NCI-H146 treated with DMSO at 0.1 percent for 48 hours (cell line): Measurements from ENCODE around the gene BBC3.

ENCODE experiments used
- DNase-seq: peaks from one replicate; lab custom pipeline; 2025; ENCODE audit not compliant: unreplicated experiment; lab: John Stamatoyannopoulos, UW

The BBC3 gene

GRCh38 chr19:47200530-47200929, 30.5 kb downstream of the BBC3 start:
- no peak for DNase-seq

GRCh38 chr19:47197141-47197540, 33.9 kb downstream of the BBC3 start:
- DNase-seq = no peak

- no peak for DNase-seq
Observed at GRCh38 chr19:47195434-47195833, 35.6 kb downstream of the BBC3 start.

DNA sequence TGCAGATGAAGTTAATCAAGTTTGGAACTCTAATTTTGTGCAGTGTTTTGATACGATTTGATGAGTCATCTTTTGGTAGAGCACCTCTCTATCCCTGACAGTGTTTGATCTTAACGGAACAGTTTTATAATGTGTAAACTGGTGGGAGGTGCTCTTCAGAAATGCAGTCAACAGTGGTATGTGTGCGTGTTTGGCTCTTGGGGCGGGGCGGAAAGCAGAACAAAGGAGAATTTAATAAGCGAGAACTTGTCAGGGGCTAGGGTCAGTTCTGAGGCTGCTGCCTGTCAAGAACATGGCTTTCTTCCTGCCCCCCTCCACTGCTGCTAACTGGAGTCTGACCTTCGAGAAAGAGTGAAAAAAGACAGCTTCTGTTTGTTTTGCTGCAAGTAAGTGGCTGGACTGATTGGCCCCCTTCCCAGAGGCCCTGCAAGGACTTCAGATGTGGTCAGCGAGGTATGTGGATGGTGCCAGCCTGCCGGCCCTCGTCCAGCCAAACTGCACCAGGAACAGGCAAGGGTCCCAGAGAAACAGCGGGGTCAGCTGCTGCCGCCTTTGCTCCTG, 40.8 kb downstream of the BBC3 start:
- DNase-seq = no peak

DNA sequence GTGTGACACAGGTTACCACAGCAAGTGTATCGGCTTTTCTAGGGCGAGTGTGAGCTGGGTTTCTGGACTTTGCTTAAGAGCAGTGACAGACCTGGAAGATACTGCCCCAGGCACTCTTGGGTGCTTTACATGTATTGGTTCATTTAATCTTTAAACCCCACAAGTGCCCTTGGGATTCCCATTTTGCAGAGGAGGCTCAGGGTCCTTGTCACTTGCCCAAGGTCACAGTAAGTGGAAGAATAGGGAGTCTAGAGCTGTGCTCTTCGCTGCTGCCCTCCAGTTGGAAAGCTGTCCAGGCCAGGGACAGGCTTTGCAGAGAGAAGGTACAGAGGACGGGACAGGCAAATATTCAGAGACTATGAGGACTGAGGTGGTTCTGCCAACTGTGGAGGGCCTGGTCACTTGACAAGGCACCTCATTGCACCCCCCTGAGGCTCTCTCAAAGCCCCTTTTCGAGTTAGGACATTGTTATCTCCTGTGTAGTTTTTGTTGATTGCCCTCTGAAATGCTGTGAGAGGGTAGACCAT, 42.4 kb downstream of the BBC3 start:
- no peak for DNase-seq

GRCh38 chr19:47187797-47188196, 43.2 kb downstream of the BBC3 start:
- no peak for DNase-seq

DNA sequence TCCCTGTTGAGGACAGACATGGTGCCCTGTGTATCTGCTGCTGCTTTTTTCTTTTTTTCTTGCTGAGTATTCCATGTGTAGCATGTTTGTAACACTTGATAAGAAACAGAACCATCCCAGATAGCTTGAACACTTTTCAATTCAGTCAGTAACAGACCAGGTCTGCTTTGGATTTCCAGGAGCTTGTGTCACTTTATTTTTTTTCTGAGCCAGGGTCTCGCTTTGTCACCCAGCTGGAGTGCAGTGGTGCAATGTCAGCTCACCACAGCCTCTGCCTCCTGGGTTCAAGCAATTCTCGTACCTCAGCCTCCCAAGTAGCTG, 43.7 kb downstream of the BBC3 start:
- no peak for DNase-seq

DNA sequence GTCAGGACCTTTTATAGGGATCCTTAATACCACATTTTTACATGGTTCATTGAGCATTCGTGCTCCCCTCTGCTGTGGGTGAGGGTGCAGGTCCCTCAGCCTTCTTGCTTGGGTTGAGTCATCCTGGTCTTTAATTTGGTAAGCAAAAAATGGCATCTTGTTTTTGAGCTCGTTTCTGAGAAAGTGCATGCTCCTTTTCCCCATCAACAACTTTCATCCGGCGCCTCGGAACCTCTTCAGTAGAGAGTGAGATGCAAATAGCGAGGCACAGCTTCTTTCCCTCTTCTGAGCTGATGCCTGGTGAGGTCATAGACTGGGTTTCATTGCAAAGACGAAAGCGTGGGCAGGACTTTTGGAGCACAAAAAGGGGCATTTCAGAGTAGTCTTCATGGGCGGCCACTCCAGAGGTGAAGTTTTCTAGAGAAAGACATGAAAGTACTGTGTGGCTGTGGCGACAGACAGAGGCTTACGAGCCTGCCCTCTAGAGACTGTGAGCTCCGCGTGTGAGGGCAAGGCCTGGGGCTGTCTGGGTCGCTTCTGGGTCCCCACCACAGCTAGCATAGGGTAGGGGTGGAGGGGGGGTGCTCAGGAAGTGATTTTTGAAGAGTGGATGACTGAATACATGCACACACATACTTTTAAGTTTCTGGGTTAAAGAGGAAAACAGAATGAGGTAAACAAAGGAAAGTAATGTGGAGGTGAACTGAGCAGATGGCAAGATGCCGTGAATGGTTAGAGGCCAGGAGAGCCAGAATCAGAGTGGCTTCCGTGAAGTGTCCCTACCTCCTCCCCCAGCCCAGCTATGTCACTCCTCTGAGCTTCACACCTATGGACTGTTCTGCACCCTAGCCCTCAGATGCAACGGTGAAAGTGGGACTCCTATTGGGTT, 44.3 kb downstream of the BBC3 start:
- DNase-seq = no peak

DNA sequence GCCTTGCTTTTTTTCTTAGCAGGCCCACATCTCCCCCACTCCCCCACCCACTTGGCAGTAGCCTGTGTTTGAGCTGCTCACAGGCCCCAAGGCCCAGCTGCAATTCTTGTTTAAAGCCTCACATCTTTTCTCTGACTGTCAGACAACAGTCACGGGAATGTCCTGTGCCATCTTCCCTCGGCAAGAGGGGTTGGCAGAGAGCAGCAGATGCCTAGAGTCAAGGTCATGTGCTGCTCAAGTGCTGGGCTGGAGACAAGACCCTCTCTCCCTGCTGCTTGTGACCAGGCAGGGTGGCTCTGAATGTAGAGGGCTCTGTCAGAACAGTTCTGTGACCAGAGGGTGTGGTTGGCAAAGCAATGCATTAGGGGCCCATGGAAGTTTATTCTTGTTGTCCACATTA, 47.4 kb downstream of the BBC3 start:
- no peak for DNase-seq

- DNase-seq = no peak
Observed at GRCh38 chr19:47179653-47180310, 51.2 kb downstream of the BBC3 start.

- DNase-seq = no peak
Observed at GRCh38 chr19:47176627-47177090, 54.3 kb downstream of the BBC3 start.

DNA sequence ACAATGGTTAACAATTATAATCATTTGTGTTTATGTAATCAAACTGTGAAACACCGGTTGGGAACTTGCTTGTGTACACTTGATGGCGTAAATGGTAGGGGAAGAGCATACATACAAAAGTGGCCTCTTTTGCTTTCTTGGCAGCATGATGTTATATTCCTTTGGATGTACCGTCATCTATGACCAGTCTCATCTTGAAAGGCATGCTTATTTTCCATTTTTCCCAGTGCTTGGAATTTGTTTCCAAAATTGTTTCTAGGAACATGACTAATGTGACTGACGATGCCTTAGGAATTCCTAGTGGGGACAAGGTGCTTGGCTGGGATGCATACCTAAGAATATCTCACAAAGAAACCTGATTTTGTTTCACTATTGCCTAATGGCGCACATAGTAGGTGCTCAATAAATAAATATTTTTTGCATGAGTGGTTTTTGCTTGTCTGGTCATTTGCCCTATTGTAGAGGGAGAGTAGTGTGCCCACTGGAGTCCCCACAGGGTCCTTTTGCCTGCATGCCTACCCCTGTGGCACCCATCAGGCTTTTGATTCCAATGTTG, 54.9 kb downstream of the BBC3 start:
- DNase-seq = no peak

- no peak for DNase-seq
Observed at GRCh38 chr19:47172666-47173455, 58.1 kb downstream of the BBC3 start.
